Activated T-helper 1 cell treated with anti-CD3 and anti-CD28 coated beads, Interleukin-2, amount 50 U/mL, for 16 hours (primary cell): Measurements from ENCODE around the gene CRYGC.

ENCODE experiments used
- DNase-seq, 2 donors: peaks; one replicate each; pipeline ENCODE4 v3.0.0-alpha.2; 2020; ENCODE audit warnings: low read depth in 1 of 2, low spot score in 1 of 2

The CRYGC gene

DNA sequence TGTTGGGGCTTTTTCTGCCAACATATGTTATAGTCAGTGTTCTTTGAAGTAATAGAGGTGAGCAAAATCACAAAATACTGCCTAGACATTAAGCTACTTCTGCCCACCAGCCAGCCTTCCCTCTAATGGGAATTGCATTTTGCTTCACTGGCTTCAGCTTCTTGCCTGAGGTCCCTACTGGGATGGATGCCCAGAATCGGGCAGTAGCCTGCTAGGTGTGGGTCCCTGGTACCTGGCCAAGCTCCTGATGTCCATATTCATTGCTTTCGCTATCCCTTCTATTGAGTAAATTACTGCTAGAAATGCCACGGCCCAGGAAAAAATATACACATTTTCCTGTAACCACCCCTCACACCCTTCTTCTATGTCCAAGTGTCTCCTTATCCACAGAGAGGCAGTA is 32.3 kb downstream of the CRYGC start:
- no peak for DNase-seq

DNA sequence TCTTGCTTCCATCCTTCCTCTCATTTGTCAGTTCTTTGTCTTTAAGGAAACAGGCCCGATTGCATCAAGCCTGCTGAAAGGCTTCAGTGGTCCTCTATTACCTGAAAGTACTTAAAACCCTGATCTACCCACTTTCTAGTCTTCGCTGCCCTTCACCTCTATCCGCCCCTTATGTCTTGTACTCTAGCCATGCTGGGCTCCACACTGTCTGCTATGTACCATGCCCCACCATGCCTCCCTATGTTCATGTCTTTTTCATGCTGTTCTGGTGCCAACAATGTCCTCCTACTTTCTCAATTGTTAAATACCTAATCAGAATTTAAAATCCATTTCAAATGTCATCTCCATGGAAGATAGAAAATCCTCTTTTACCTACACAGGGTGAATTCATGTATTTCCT is 33.5 kb downstream of the CRYGC start:
- DNase-seq: no peak

DNA sequence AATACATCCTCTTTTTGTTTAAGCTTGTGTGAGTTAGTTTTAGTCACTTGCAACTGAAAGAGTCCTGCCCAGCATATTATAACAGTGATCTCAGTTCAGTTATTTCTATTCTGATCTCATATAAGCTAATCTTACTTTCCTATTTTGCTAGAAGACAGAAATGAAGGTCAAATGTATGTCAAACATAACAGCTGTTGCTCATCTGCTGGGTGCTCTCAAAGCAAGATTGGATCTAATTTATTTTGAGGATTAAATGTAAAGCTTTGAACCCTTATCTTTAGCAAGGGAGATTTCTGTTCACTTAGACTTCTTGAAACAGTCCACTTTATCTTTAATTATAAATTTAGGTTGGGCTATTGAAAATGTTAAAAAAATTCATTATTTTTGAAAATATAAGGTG is 36.5 kb downstream of the CRYGC start:
- no peak for DNase-seq

DNA sequence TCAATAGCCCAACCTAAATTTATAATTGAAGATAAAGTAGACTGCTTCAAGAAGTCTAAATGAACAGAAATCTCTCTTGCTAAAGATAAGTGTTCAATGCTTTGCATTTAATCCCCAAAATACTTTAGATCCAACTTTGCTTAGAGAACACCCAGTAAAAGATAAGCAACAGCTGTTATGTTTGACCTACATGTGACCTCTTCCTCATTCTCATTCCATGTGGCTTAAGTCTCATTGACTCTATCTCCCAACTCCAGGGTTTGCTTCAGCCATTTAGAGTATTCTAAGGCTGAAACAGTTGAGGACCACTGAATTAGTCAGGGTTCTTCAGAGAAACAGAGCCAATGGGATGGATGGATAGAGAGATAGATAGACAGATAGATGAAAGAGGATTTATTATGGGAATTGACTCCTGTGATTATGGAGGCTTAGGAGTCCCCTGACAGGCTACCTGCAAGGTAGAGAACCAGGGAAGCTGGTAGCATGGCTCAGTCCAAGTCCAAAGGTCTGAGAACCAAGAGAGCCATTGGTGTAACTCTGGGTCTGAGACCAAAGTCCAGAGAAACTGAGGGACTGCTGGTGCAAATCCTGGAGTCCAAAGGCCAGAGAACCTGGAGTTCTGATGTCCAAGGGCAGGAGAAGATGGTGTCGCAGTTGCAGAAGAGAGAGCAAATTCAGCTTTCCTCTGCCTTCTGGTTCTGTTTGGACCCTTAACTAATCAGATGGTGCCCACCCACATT is 37.4 kb downstream of the CRYGC start:
- no peak for DNase-seq

DNA sequence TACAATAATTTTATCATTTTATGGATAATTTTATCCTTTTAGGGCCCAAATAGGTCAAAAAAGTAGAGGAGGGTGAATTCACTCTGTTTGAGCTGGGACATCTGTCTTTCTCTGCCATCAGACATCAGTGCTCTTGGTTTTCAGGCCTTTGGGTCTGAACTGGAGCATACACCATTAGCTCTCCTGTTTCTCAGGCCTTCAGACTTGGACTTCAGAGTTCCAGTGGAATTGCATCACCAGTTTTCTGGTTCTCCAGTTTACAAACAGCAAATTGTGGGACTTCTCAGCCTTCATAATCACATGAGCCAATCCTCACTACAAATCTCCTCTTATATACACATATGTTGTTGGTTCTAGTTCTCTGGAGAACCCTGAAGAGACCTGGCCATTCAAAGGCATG is 39.2 kb downstream of the CRYGC start:
- DNase-seq: no peak

DNA sequence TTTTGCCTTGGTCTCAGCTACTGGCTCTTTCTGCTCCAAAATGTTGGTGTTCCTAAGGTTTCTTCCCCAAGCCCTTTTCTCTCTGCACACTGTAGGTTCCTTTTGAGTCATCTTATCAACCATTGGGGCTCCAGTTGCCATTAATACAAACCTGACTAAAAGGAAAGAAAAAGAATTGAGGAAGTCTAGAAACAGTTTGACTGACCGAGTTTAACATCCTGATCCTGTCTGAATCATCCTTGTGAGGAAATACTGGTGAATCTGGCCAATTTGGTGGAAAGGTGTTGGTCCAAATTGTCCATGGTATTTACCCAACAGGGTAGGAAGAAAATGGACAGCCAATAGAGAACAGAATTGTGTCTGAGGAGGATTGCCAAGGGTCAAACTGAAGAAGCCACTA is 43.6 kb downstream of the CRYGC start:
- no peak for DNase-seq

DNA sequence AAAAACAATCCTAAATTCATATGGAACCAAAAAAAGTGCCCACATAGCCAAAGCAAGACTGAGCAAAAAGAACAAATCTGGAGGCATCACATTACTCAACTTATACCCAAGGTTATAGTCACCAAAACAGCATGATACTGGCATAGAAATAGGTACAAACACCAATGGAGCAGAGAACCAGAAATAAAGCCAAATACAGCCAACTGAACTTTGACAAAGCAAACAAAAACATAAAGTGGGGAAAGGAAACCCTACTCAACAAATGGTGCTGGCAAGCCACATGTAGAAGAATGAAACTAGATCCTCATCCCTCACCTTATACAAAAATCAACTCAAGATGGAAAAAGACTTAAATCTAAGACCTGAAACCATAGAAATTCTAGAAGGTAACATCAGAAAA is 45.8 kb downstream of the CRYGC start:
- no peak for DNase-seq
